ENCODE measurements around the gene JADE2.

The JADE2 gene

DNA sequence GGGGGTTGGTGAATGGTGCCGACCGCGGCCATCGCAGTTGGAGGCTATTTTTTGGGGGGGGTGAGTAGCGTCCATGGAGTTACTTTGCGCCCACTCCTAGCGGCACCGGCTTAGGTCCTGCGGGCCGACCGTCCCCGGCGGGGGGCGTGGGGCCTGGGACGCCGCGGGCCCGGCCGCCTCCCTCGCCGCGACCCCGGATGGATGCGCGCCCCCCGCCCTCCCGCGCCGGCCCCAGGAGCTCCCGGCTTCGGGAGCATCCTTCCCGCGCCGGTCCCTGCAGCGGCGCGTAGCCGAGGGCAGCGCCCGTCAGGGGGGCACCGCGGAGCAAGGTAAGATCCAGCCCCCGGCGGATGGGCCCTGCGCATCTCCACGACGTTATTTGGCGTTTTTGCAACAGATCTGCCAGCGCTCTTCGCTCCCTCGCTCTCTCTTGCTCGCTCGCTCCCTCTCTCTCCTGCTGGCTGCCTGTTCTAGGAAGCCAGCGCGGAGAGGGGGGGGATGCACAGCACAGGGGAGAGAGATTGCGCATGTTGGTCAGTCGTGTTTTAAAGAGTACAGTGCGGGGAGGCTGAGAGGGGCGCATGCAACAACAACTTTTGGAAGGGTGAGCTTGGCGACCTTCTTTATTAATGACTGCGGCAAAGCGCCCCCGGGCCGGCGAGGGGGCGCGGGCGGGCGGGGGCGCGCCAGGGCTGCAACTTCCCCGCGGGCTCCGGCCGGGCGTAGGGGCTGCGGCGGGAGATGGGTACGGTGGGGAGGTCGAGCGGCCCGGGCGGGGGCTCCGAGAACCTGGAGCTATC lies 413 bp downstream of the JADE2 start (continued):
- no peak for TF ChIP-seq ZNF701 (tag by site-specific recombination; IDR thresholded peaks at IDR 0.05)

GRCh38 chr5:134526483-134527155 lies 1.1 kb downstream of the JADE2 start:
- no peaks in the 10 kb centered on the region for H3K36me3 ChIP-seq (ENCODE audit: control insufficient read depth in 2 of 2, insufficient read depth in 1 of 2, low read length in 2 of 2)
- H3K4me1 ChIP-seq (ENCODE audit: control insufficient read depth, insufficient read depth, low read length), result peaks cover 4% of the 10 kb centered on the region
- ChIA-PET POLR2A (interaction anchor here (0.6 to 5.6 kb wide), 8 partner anchors 15 to 380 kb away, joined by 3 to 39 read pairs (median 8); partner anchors contain the start of genes CDKL3, CDKN2AIPNL and UBE2B), CTCF (interaction anchor here (0.6 to 2.6 kb wide), 17 partner anchors 20 to 168 kb away, joined by 3 to 17 read pairs (median 4); partner anchors contain the start of gene CDKN2AIPNL)
- peak overlapping the region; percentile 65; the same call in 1 of the 2 replicates for H3K27ac ChIP-seq (ENCODE audit: extremely low read depth, low read depth, low read length)
- H3K9me3 ChIP-seq (ENCODE audit: control insufficient read depth, insufficient read depth, low read depth, low read length), result no peaks in the 10 kb centered on the region
- peak overlapping the region; percentile 69 for H3K4me3 ChIP-seq (ENCODE audit: low read depth, low read length)
- TF ChIP-seq ZNF776 (tag by site-specific recombination; IDR thresholded peaks at IDR 0.05; ENCODE audit: borderline replicate concordance) (no peak), ZNF843 (tag by site-specific recombination; IDR thresholded peaks at IDR 0.05) (no peak), ZNF140 (tag by site-specific recombination; IDR thresholded peaks at IDR 0.05) (no peak), EGR2 (tag by site-specific recombination; IDR thresholded peaks at IDR 0.05; ENCODE audit: low read depth) (peak; percentile 85), ZNF501 (tag by site-specific recombination; IDR thresholded peaks at IDR 0.05) (peak; percentile 23; the same call in 1 of the 2 replicates), ZNF76 (tag by site-specific recombination; IDR thresholded peaks at IDR 0.05; ENCODE audit: borderline replicate concordance, low read depth) (peak; percentile 28; the same call in 1 of the 2 replicates), ZNF555 (tag by site-specific recombination; conservative IDR thresholded peaks at IDR 0.05) (no peak), ZNF2 (tag by site-specific recombination; IDR thresholded peaks at IDR 0.05) (0 out of 2 replicates have a peak, but pooled peaks have one; percentile 13), HOXC10 (CRISPR knock-in tag; IDR thresholded peaks at IDR 0.05) (no peak), ZNF121 (tag by site-specific recombination; IDR thresholded peaks at IDR 0.05) (no peak), KLF9 (tag by site-specific recombination; IDR thresholded peaks at IDR 0.05; ENCODE audit: low read depth) (peak; percentile 99), ZNF239 (tag by site-specific recombination; IDR thresholded peaks at IDR 0.05) (no peak), PRDM10 (tag by site-specific recombination; IDR thresholded peaks at IDR 0.05) (0 out of 2 replicates have a peak, but pooled peaks have one; percentile 89), ZNF24 (tag by site-specific recombination; IDR thresholded peaks at IDR 0.05) (no peak), ZBTB48 (tag by site-specific recombination; IDR thresholded peaks at IDR 0.05) (peak; percentile 81; the same call in 1 of the 2 replicates), OSR2 (tag by site-specific recombination; IDR thresholded peaks at IDR 0.05) (no peak), IKZF3 (tag by site-specific recombination; IDR thresholded peaks at IDR 0.05) (no peak), ZBTB8A (tag by site-specific recombination; IDR thresholded peaks at IDR 0.05) (peak; percentile 92), ZNF677 (tag by site-specific recombination; IDR thresholded peaks at IDR 0.05) (0 out of 2 replicates have a peak, but pooled peaks have one; percentile 29), ZNF148 (tag by site-specific recombination; IDR thresholded peaks at IDR 0.05; ENCODE audit: borderline replicate concordance) (no peak), ZNF423 (tag by site-specific recombination; IDR thresholded peaks at IDR 0.05) (no peak), ZNF629 (tag by site-specific recombination; IDR thresholded peaks at IDR 0.05) (peak; percentile 61), ZNF266 (tag by site-specific recombination; IDR thresholded peaks at IDR 0.05; ENCODE audit: low read depth) (no peak), KLF10 (tag by site-specific recombination; IDR thresholded peaks at IDR 0.05) (peak; percentile 90)
- TF ChIP-seq, protein P1, sequence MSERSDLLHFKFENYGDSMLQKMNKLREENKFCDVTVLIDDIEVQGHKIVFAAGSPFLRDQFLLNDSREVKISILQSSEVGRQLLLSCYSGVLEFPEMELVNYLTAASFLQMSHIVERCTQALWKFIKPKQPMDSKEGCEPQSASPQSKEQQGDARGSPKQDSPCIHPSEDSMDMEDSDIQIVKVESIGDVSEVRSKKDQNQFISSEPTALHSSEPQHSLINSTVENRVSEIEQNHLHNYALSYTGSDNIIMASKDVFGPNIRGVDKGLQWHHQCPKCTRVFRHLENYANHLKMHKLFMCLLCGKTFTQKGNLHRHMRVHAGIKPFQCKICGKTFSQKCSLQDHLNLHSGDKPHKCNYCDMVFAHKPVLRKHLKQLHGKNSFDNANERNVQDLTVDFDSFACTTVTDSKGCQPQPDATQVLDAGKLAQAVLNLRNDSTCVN (tag by site-specific recombination; optimal IDR thresholded peaks at IDR 0.05), result peak; percentile 92
- TF ChIP-seq, protein P2, sequence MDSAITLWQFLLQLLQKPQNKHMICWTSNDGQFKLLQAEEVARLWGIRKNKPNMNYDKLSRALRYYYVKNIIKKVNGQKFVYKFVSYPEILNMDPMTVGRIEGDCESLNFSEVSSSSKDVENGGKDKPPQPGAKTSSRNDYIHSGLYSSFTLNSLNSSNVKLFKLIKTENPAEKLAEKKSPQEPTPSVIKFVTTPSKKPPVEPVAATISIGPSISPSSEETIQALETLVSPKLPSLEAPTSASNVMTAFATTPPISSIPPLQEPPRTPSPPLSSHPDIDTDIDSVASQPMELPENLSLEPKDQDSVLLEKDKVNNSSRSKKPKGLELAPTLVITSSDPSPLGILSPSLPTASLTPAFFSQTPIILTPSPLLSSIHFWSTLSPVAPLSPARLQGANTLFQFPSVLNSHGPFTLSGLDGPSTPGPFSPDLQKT (IDR thresholded peaks at IDR 0.05; ENCODE audit: borderline replicate concordance, low read depth, low read length), result no peak
